Ramos (cell line): ENCODE data around the gene SV2A.

Experiments
- in situ Hi-C: fragments of 300-500 bp; cut with MboI; formaldehyde crosslinking; loops from one replicate; pipeline ENCODE4 v1.14.3; 2022; ENCODE audit warnings: low sequenced_read_pairs; ENCODE audit not compliant: unreplicated experiment

Gene SV2A

DNA sequence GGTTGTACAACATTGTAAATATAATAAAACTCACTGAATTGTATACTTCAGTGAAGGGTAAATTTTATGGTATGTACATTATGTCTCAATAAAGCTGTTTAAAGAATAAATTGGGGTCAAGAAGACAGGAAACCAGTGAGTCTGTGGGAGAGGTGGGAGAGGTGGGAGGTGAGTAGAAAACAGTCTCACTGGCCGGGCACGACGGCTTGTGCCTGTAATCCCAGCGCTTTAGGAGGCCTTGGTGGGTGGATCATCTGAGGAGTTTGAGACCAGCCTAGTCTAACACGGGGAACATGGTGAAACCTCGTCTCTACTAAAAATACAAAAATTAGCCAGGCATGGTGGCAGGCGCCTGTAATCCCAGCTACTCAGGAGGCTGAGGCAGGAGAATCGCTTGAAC lies 14.8 kb upstream of the SV2A start:
- in situ Hi-C loops, result no loop called here

DNA sequence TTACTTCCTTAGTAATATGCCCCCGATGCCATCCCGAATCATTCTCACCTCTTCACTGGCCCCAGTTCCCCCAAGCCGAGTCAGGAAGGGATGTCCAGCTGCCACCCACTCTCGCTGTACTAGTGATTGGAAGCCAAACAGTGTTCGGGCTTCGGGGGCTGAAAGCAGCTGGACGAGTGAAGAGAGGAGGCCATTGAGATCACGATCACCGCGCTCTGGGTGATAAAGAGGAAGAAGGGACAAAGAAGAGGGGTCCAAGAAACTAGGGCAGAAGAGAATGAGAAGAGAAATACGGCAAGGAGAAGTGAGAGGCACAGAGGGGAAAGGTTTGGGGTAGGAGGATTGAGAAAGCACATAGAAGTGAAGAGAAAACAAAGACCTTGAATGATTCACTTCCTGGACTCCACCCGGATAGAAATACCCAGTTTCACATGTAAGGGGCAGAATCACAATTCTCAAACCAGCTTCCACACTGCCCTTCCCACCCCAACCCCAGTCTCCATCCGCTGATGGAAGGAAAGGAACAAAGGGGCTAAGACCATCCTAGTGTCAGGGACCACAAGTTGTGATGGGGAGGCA lies 13.7 kb upstream of the SV2A start:
- in situ Hi-C loops, result no loop called here

DNA sequence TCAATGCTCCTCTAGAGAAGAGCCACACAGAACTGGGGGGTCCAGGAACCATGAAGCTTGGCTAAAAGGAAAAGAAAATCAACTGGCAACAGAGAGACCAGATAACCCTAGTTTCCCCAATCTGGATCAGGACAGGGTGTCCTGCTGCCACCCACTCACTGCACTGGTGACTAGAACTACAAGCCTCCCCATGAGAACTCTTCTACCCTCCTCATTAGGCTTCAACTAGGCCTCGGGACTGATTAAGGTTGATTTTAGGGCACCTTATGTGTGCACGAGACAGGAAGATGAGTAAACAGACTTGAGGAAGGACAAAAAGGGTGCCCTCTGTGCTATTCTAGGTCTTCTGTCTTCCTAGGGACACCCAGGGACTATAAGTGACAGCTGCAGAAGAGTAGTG lies 12.2 kb upstream of the SV2A start:
- in situ Hi-C loops, result no loop called here

DNA sequence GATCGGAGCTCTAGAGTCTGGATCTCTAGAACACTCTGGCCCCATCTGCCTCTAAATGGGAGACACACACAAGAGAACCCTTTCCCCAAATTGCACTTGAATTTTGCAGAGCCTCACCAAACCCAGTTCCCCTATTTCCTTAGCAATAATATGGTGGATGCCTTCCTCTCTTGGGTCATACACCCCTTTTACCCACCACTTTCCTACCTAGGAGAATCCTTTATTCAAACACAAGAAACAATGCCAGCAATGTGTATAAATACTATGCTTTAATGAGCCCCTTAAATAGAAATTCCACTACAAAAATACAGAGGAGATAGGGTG lies 10.7 kb upstream of the SV2A start:
- in situ Hi-C loops, result no loop called here

DNA sequence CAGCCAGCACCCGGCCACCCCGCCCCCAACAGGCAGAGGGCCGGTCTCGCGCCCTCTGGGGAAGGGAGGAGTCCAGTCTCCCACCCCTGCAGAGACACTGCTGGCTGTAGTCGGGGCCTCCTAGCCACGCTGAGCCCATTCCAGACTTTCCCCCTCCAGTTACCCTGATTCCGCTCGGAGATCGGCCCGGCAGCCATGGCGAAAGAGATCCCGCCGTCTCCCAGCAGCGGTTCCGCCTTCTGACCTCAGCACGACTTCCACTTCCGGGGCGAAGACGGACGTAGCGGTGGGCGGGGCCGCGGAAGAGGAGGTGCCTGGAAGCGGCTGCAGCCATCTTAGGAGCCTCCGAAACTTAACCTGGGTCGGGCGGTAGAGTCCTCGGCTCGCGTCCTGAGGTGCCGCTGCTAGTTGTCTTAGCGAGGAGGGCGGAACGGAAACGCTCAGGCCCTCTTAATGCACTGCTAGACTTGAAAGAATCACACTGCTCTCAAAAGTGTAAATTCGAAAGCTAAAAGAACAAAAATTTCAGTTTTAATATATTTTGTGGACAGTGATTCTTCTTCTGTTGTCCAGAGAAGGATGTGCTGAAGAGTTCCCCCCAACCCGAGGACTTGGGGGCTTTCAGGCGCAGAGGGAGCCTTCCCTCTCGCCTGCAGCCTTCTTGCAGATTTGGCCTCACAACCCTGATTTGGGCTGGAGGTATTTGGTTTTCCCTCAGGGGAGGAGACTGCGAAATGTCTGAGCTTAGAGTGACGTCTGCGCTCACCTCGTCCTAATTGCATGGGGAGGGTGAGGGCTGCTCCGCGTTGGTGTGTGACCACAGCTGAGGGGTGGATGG lies 10.1 kb upstream of the SV2A start, which contains the start of gene SF3B4:
SF3B4 (minus strand) TSS at position 241 of the 838 bp plus-strand sequence; CDS start at position 197, 44 bp downstream.
- in situ Hi-C loops, result no loop called here

DNA sequence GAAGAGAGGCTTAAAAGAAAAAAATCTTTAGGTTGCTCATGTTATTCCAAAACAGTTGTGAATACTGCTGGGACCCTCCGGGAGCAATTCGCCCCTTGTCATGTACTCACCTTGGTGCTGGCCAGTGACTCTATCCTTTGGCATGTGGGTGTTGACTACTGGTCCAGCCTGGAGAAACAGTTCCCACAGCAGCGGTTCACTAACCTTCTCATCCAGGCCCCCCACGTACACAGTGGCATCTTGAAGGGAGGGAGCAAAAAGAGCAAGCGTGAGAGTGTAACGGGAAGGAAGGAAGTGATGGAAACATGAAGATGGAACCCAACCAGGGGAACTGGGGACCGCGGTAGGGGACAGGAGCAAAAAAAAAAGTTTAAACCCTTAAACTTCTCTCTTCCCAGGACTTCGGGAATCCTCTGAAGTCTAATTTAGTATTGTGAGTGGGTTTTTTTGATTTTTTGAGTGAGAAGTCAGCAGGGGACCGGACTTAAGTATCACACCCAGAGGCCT lies 9.5 kb upstream of the SV2A start:
- in situ Hi-C loops, result no loop called here

DNA sequence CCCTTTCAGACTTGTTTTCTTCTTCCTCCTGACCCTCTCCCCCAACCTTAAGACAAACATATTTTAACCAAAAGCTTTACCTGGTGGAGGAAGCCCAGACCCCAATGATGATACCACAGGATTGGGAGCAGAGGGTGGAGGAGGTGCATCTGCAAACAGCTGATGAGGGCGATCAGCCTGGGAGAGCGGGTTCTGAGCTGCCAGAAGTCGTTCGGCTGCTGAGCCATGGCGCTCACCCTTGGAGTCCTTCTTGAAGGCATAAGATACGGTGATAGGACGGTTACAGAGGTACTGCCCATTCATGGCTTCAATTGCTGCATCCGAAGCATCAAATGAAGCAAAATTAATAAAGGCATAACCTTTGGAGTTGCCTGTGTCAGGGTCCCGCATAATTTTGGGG lies 8.7 kb upstream of the SV2A start:
- in situ Hi-C loops, result no loop called here

DNA sequence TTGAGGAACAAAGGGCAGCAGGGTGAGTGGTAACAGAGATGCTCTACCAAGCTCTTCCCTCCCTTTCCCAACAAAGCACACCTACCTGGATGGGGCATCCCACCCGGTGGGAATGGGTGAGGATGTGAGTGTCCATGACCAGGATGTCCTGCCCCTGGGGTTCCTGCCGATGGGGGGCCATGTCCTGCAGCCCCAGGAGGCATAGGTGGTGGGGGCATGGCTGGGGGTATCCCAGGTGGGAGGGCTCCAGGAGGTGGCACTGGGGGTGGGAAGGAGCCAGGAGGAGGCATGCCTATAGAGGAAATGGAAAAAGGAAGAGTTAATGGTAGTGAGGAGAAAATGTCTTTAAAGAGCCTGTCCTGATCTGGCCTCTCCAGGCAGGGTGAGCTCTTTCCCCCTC lies 8.1 kb upstream of the SV2A start:
- in situ Hi-C loops, result no loop called here

DNA sequence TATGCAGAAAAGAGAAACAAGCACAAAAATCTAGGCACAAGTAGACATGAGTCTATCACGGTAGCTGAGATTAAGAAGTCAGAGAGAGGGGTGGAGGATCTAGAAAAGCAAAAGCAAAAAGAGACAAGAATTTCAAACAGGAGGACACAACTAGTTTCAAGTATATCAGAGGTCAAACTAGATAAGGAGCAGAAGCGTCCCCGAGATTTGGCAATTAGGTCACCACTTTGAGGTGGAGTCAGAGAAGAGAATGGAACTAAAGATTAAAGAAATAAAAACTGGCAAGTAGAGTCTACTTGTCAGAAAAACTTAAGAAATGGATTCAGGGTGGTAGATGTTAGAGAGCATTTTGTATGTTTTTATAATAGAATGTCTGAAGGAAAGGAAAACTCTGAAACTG lies 7.7 kb upstream of the SV2A start:
- in situ Hi-C loops, result no loop called here

DNA sequence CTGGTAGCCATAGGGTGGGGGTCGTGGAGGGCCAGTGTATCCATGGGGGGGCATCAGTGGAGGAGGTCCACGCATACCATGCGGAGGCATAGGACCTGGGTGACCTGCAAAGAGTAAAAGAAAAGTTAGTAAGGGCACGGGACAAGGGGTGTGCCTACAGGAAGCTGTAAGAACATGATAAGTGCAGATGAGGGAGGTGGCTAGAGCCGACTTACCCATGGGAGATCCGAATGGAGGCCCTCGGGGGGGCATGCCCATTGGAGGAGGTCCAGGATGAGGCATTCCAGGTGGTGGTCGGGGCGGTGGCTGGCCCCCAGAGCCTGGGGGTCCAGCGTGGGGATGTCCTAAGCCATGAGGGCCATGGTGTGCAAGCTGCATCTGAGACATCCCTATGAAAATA lies 6.0 kb upstream of the SV2A start:
- in situ Hi-C loops, result no loop called here

DNA sequence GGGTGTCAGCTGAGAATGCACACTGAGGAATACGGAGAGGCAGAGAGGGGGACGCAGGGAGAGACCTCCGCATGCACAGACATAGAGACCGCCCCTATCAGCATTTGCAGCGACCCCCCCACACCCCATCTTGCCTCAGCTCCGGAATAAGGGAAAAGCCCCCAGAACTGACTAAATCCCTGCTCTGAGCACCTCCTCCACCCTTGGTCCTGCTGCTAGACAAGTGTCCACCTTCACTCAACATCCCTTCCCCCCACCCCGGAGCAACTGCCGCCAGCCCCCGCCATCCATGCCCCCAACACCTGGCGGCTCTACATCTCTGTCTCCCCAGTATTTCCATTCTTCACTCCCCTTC lies 769 bp downstream of the SV2A start:
- in situ Hi-C loops, result no loop called here

DNA sequence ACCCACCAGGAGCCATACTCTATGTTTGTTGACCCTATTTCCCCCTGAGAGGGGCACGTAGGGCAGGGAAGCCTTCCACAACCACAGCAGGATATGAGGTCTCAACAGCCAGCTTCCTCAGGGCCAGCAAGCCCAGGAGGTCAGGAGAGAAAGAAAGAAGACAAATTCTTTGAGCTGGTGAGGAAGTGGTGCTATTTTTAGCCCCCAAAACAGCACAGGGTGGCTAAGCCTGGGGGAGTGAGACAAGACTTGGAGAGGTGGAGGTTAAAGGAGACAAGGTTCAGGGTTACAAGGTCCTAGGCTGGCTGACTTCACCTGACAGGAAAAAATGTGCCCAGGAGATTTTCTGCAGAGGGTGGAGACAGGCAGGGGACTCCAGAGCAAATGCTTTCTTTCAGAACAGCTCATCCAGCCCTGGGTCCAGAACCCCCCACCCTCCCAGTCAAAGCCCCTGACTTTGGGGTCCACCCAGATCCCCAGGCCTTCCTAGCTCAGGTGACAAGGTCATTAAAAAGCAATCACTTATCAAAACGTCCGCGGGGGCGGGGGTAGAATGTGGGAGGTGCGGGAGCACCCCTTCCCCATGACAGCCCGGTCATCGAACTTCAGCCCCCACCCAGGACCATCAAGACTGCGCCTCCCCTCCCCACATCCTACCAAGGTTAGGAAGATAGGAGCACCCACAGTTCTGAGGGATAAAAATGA lies 1.3 kb downstream of the SV2A start:
- in situ Hi-C loops, result no loop called here

DNA sequence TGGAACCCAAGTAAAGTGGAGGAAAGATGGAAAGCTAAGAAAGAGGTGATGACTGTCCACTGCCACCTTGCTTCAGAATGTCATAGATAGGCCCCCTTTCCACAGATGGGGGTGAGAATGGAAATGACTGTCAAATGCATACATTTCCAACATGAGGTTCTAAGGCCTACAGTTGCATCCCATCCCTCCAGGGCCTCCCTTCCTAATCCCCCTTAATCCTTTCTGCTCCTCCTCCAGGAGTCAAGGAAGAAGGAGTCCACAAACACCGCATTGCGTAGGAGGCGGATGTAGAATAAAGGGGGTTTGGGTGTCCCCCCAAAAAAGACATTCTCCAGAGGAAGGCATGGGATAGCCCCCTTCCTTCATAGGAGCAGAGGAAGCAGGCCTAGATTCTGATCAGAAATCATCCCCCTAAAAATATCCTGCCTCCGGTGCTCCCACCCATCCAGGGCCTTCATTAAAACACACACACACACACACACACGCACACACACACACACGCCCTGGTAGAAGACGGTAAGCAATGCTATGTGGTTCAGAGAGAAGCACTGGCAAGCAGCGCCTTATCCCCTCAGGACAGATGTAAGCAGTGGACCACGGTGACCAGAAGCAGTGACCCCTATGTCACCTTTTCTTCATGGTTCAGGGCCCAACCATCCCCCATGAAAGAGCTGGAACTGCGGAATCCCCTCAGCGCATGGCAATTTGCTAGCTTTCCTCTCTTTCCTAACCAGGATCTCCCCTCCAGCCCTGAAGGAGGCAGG lies 2.0 kb downstream of the SV2A start:
- in situ Hi-C loops, result no loop called here

DNA sequence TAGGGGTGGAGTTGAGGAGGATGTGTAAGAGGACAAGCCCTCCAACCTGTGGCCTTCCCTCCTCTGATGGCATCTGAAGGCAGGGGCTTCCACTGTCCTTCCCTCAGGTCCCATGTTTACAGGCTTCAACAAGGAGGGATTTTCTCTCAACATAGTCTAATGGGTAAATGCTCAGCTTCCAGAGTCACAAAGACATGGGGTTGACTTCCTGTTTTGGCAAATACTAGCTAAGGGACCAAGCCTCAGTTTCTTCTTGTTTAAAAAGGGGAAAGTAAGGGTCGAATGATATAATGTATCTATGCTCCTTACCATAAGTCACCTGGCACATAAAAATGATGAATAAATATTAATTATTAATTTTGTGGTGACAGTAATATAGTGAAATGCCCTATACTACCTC lies 3.1 kb downstream of the SV2A start:
- in situ Hi-C loops, result no loop called here

DNA sequence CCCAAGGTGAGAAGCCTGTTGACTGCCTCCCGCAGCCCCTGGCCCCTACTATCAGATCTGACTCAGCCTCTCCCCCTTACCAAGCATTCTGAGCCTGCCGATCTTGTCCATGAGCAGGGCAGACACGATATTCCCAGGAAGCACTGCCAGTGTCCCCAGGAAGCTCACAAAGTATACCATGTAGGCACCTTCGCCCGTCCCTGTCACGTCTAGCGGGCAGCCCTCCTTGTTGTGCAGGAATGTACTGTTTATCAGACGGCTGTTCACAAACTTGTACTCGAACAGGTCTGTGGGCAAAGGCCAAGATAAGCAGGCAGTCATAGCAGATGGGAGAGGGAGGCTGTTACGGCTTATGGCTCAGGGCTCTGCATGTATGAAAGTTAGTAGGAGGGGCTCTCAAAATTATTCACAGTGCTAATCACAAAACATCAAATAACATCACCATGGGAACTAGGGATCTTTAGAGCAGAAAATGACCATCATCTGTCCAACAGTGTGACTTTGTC lies 11.0 kb downstream of the SV2A start:
- in situ Hi-C loops, result no loop called here

DNA sequence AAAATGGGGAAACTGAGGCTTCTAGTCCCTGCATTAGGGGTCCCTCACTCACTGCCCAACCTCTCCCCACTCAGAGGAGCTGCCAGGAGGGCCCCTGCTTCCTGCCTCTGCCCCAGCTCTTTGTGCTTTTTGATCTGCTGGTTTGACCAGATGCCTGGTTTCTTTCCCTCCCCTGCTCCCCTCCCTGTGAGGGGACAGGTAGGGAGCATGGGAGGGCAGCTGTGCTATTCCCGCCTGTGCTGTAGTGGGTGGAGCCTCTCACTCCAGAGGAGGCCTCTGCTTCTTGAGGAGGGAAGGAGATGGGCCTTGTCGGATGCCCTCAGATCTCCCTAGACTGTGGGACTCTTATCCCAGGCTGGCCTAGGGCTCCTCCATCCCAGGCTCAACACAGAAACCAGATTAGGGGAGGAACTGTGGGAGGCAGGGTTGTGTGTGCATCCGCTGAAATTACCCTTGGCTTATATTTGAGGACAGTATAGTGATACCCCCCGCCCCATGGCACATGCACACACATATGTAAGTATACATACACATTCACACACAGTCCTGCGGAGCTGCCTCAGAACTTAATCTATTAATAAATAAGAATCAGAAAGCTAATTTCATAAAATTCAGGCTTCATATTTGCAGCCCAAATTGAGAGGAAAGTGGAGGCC lies 13.7 kb downstream of the SV2A start:
- in situ Hi-C loops, result no loop called here

DNA sequence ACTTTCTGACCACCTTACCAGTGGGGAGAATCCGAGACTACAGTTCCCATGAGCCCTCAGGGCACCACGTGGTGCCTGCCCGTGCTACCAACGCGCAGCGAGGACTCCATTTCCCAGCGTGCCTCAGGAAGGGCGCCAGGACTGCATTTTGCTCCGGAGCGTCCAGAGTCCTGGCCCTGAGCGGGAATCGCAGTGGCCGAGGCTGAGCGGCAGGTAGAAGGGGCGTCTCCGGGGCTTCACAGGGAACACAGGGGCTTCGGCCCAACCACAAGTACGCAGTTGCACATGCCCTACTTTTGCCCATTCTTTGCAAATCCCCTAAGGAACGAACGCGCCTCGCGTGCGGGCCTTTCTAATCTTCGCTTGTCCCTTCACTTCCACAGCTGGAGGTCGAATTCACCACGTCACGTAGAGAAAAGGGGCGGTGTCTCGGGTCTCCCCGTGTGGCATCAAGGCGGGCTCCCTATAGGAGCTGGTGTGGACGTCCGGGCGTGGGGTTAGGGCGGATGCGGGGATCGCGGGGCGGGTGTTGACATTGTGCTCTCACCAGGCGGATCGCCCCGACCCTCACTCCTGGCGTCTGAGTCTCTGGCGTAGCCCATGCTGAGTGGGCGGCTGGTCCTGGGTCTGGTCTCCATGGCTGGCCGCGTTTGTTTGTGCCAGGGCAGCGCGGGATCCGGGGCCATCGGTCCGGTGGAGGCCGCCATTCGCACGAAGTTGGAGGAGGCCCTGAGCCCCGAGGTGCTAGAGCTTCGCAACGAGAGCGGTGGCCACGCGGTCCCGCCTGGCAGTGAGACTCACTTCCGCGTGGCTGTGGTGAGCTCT lies 18.0 kb downstream of the SV2A start, which contains the start of gene BOLA1:
BOLA1 (plus strand) TSS at position 109 of the 825 bp plus-strand sequence; CDS start at position 601, 492 bp downstream.
- in situ Hi-C loops, result no loop called here

DNA sequence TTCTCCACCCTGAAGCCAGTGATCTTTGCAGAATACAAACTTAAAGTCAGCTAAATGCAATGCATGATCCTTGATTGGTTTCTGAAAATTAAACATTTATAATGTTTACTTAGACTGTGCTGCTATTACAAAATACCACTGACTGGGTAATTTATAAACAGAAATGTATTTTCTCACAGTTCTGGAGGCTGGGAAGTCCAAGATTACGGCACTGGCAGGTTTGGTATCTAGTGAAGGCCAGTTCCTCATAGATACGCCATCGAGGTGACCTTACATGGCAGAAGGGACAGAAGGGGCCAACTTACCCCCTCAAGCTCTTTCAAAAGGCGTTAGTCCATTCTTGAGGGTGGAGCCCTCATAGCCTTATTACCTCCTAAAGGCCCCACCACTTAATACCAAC lies 21.1 kb downstream of the SV2A start:
- in situ Hi-C loops, result no loop called here

DNA sequence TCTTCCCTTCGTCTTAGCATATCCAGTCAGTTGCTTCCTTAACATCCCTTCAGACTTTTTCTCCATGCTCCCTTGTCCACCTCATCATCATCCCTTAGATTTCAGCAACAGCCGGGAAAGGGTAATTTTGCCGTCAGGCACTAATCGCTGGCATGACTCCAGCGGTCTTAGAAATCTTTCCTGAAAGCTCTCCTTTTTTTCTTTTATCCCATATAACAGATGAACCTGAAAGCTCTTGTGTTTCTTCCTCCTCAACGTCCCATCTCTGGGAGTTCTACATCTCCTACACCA lies 28.7 kb downstream of the SV2A start:
- in situ Hi-C loops, result no loop called here
